K562 (cell line): ENCODE measurements around the gene SAMD10. TPM values are rescaled to one million over a fixed set of nuclear protein-coding genes. Genes with fewer than 3 reads are reported as not detected.

Experiments
- ATAC-seq: fragments of 200-7000 bp; cut with Tn5 transposase; 3 replicates; pipeline ENCODE4 v1.9.1; 2020; ENCODE audit warnings: moderate library complexity
- BruUV-seq: library from RNA; stranded (reverse); fragments of 400-500 nt; replicated peaks from 2 replicates; lab custom pipeline; 2021; lab: Mats Ljungman, UMichigan
- CTCF ChIA-PET: fragments of 300-600 bp; formaldehyde crosslinking; extraction: SDS; loops from one replicate; lab custom pipeline; 2021; ENCODE audit warnings: low intra/inter-chr PET ratio; lab: Yijun Ruan, JAX
- POLR2A ChIA-PET: fragments of 300-600, 350-650 bp; sonication (Branson Sonifier 250); formaldehyde crosslinking; extraction: SDS; loops from one replicate; lab custom pipeline; 2021; ENCODE audit warnings: antibody characterized with exemption, inconsistent platforms; lab: Yijun Ruan, JAX
- DNase-seq, 4 experiments: peaks; one replicate each; pipeline versions ENCODE4 v3.0.0 to v3.0.0-alpha.2; 2011 to 2018; ENCODE audit warnings: low spot score in 3 of 4, mixed read lengths in 3 of 4; ENCODE audit errors: extremely low read depth in 1 of 4
- FAIRE-seq: peaks from 2 replicates; lab custom pipeline; 2011; peaks lifted over from hg19 to GRCh38; lab: Jason Lieb, UNC
- H2AFZ ChIP-seq: 2 replicates; pipeline ENCODE4 v1.6.0; 2011; ENCODE audit warnings: low read depth, low read length, control low read depth, inconsistent platforms
- H3K27ac ChIP-seq: fragments of 200-600 bp; 3 replicates; pipeline ENCODE4 v1.8.0; 2011; ENCODE audit warnings: low read depth, mild to moderate bottlenecking, control low read depth, inconsistent platforms, low read length, moderate library complexity, mixed read lengths; ENCODE audit errors: extremely low read depth
- H3K27me3 ChIP-seq, 2 experiments: fragments of 300-600 bp in 1 of 2; 2 replicates in 1 of 2; 3 replicates in 1 of 2; pipeline versions ENCODE4 v1.6.0 to v1.8.0; 2011; ENCODE audit warnings: inconsistent platforms in 2 of 2, low read length in 2 of 2, mild to moderate bottlenecking in 1 of 2, mixed read lengths in 1 of 2, moderate library complexity in 1 of 2; ENCODE audit not compliant: control insufficient read depth in 2 of 2, insufficient read depth in 2 of 2
- H3K36me3 ChIP-seq: fragments of 300-600 bp; 3 replicates; pipeline ENCODE4 v1.8.0; 2011; ENCODE audit warnings: mild to moderate bottlenecking, low read length, inconsistent platforms; ENCODE audit not compliant: control insufficient read depth, insufficient read depth
- H3K4me1 ChIP-seq, 2 experiments: fragments of 200-600 bp in 1 of 2; replicated peaks in 1 of 2; 2 replicates in 1 of 2; 3 replicates in 1 of 2; pipeline versions ENCODE4 v1.5.1 to v1.8.0; 2011; ENCODE audit warnings: inconsistent platforms in 2 of 2, low read length in 2 of 2, mild to moderate bottlenecking in 1 of 2, mixed read lengths in 1 of 2, moderate library complexity in 1 of 2; ENCODE audit not compliant: control insufficient read depth in 2 of 2, insufficient read depth in 2 of 2
- H3K4me2 ChIP-seq: 2 replicates; pipeline ENCODE4 v1.6.1; 2011; ENCODE audit warnings: low read length, control low read depth, inconsistent platforms, mixed read lengths; ENCODE audit not compliant: insufficient read depth
- H3K4me3 ChIP-seq: fragments of 200-600 bp; sonication (generic), shearing (Covaris generic); 2 replicates; pipeline ENCODE4 v1.5.1; 2016; ENCODE audit warnings: control low read depth, inconsistent platforms
- H3K79me2 ChIP-seq: fragments of 200-600 bp; 3 replicates; pipeline ENCODE4 v1.8.0; 2011; ENCODE audit warnings: low read length, inconsistent platforms; ENCODE audit not compliant: control insufficient read depth, insufficient read depth
- H3K9ac ChIP-seq, 2 experiments: 2 replicates each; pipeline versions ENCODE4 v1.6.0 to v1.6.1; 2011; ENCODE audit warnings: low read depth in 2 of 2, low read length in 2 of 2, control low read depth in 1 of 2, inconsistent platforms in 1 of 2, mild to moderate bottlenecking in 1 of 2, mixed read lengths in 1 of 2; ENCODE audit not compliant: insufficient read depth in 1 of 2
- H3K9me1 ChIP-seq: one replicate; pipeline ENCODE4 v1.6.0; 2011; ENCODE audit warnings: inconsistent platforms, mild to moderate bottlenecking, low read length, moderate library complexity; ENCODE audit not compliant: control insufficient read depth, insufficient read depth
- H3K9me3 ChIP-seq: replicated peaks from 2 replicates; pipeline ENCODE4 v1.5.1; 2011; ENCODE audit warnings: low read depth, low read length, inconsistent platforms; ENCODE audit not compliant: control insufficient read depth, insufficient read depth
- H4K20me1 ChIP-seq: replicated peaks from 2 replicates; pipeline ENCODE4 v1.6.1; 2011; ENCODE audit warnings: low read length, inconsistent platforms, mixed read lengths; ENCODE audit not compliant: control insufficient read depth, insufficient read depth
- DDX20 ChIP-seq: fragments of 450-650 bp; IDR thresholded peaks from 2 replicates; pipeline ENCODE4 v1.6.1; 2016; ENCODE audit warnings: missing genetic modification characterization, low read depth, mild to moderate bottlenecking, missing compliant biosample characterization, moderate library complexity
- ESRRA ChIP-seq: fragments of 450-650 bp; IDR thresholded peaks from 2 replicates; pipeline ENCODE4 v1.6.1; 2014; ENCODE audit warnings: low read depth, mild to moderate bottlenecking, moderate library complexity, borderline replicate concordance
- ETV6 ChIP-seq, 3 experiments: fragments of 150-350 bp in 1 of 3; sonication (generic) in 1 of 3; formaldehyde crosslinking in 1 of 3; IDR thresholded peaks; 2 replicates each; pipeline versions ENCODE4 v1.6.1 to v1.8.0; 2014 to 2022; ENCODE audit warnings: borderline replicate concordance in 2 of 3, low read depth in 2 of 3, antibody characterized with exemption in 1 of 3, low read length in 1 of 3, mild to moderate bottlenecking in 1 of 3, missing genetic modification reagents in 1 of 3
- KLF10 ChIP-seq: fragments of 250-450 bp; sonication (Bioruptor Pico); IDR thresholded peaks from 2 replicates; pipeline ENCODE4 v1.6.1; 2021; ENCODE audit warnings: matching md5 sums
- L3MBTL2 ChIP-seq: fragments of 450-650 bp; IDR thresholded peaks from 2 replicates; pipeline ENCODE4 v1.6.1; 2016; ENCODE audit warnings: mild to moderate bottlenecking, moderate library complexity
- RB1 ChIP-seq: fragments of 450-650 bp; IDR thresholded peaks from 2 replicates; pipeline ENCODE4 v1.6.1; 2017; ENCODE audit warnings: low read depth, mild to moderate bottlenecking
- RBFOX2 ChIP-seq: fragments of 200-400 bp; formaldehyde crosslinking; IDR thresholded peaks from 2 replicates; pipeline ENCODE4 v1.6.1; 2017; ENCODE audit warnings: low read depth, mild to moderate bottlenecking, low read length, moderate library complexity
- RCOR1 ChIP-seq, 2 experiments: IDR thresholded peaks; 2 replicates each; pipeline ENCODE4 v1.6.1; 2012; ENCODE audit warnings: low read depth in 2 of 2, low read length in 2 of 2, borderline replicate concordance in 1 of 2, improper control_type of control experiment in 1 of 2
- TSC22D4 ChIP-seq: fragments of 450-650 bp; IDR thresholded peaks from 2 replicates; pipeline ENCODE4 v1.6.1; 2016; ENCODE audit warnings: missing genetic modification characterization, missing biosample characterization, control low read depth
- ZBTB17 ChIP-seq: fragments of 450-650 bp; formaldehyde crosslinking; IDR thresholded peaks from 2 replicates; pipeline ENCODE4 v1.4.0; 2020; ENCODE audit warnings: mild to moderate bottlenecking
- ZBTB7A ChIP-seq: IDR thresholded peaks from 2 replicates; pipeline ENCODE4 v1.6.1; 2011; ENCODE audit warnings: low read depth, mild to moderate bottlenecking, low read length, moderate library complexity, borderline replicate concordance; ENCODE audit not compliant: control insufficient read depth
- ZNF592 ChIP-seq: fragments of 450-650 bp; IDR thresholded peaks from 2 replicates; pipeline ENCODE4 v1.6.1; 2017; ENCODE audit warnings: antibody characterized with exemption, mild to moderate bottlenecking
- WGBS: fragments of 100-300 bp; shearing (Covaris generic); methylation state at CpG from one replicate; pipeline ENCODE4 v1.1.6; 2016; ENCODE audit warnings: low coverage, mixed read lengths; ENCODE audit not compliant: insufficient coverage; ENCODE audit errors: missing lambda C conversion rate; 5-methylcytosine and 5-hydroxymethylcytosine counted together
- in situ Hi-C: fragments of 300-500 bp; cut with MboI; formaldehyde crosslinking; loops from 4 replicates; pipeline ENCODE4 v1.15.0; 2018; ENCODE audit warnings: inconsistent platforms, mixed read lengths
- intact Hi-C: fragments of 100-400 bp; cut with micrococcal nuclease; formaldehyde crosslinking; loops from 2 replicates; pipeline ENCODE4 v1.14.2; 2022
- polyA plus RNA-seq, 8 experiments: library from polyadenylated mRNA; depleted of rRNA in 4 of 8; stranded (reverse) in 5 of 8; unstranded in 3 of 8; fragments of >200 nt; fragmentation: Nextera tagmentation in 2 of 8; fragmentation: Illumina TruSeq in 1 of 8; extraction: Ambion mirVana in 2 of 8; extraction: Trizol in 1 of 8; gene quantifications; 2 replicates each; pipeline versions ENCODE4 v1.2.1 to v1.2.3, GENCODE V29; 2011 to 2014; ENCODE audit warnings: inconsistent platforms in 1 of 8, missing spikeins in 1 of 8
- total RNA-seq, 7 experiments: library from RNA; depleted of rRNA in 6 of 7; stranded (reverse); fragments of >200 nt in 6 of 7; fragmentation: Illumina TruSeq in 2 of 7; extraction: Trizol in 2 of 7; gene quantifications; 2 replicates each; pipeline versions ENCODE4 v1.2.1 to v1.2.3, GENCODE V29; 2011 to 2021; ENCODE audit warnings: low replicate concordance in 1 of 7

The SAMD10 gene
- total and polyA plus RNA-seq, 9 of the 15 experiments (the other 6 are each of a cell fraction or from before 2014, with no cell fraction given), result 0.37 to 15.2 (median 4.8) TPM

GRCh38 chr20:63978319-63979228, 868 bp downstream of the SAMD10 start:
- Histone ChIP-seq H3K9me3 (no peaks in the 10 kb centered on the region), H3K4me3 (peak overlapping the region; percentile 100), H3K9ac (peak overlapping the region; percentile 72 to 92), H3K4me1 (peaks cover 29 to 66% of the 10 kb centered on the region in 2 experiments), H3K79me2 (peaks cover 29% of the 10 kb centered on the region), H3K9me1 (peaks cover 3% of the 10 kb centered on the region), H2AFZ (peak overlapping the region; percentile 79), H4K20me1 (no peaks in the 10 kb centered on the region), H3K36me3 (peaks cover 22% of the 10 kb centered on the region; the same call in 2 of the 3 replicates), H3K27me3 (no peaks in the 10 kb centered on the region), H3K4me2 (peak overlapping the region; percentile 74), H3K27ac (peak overlapping the region; percentile 83)
- 4% methylated on average over 50 of the region's 52 CpGs for WGBS
- POLR2A ChIA-PET, result no interaction called here
- DNase-seq (peak; percentile 72 to 86 (median 74)), ATAC-seq (peak; percentile 65), FAIRE-seq (peak; percentile 83)
- in situ Hi-C loops, result no loop called here
- TSS peak; percentile 55 for BruUV-seq
- intact Hi-C loops, result loop anchor here (5.0 to 10.0 kb wide), 3 partner anchors 74 to 194 kb away; partner anchors contain the start of genes ABHD16B and TPD52L2
- CTCF ChIA-PET, result no interaction called here
- no peak for TF ChIP-seq KLF10
- peak; percentile 70; the same call in 1 of the 2 replicates for TF ChIP-seq ZBTB7A
- TF ChIP-seq ZBTB17 (CRISPR knock-in tag), result peak; percentile 50; the same call in 1 of the 2 replicates
- TF ChIP-seq RBFOX2, result peak; percentile 79
- TF ChIP-seq ESRRA, result peak; percentile 53; the same call in 1 of the 2 replicates
- TF ChIP-seq L3MBTL2, result peak; percentile 93
- TF ChIP-seq ETV6 (IDR thresholded peaks at IDR 0.05; ENCODE audit: borderline replicate concordance in 1 of 2, low read depth in 2 of 2, low read length in 1 of 2), result peak in 1 of 2 experiments; percentile 73; a peak in 1 of 4 replicates
- TF ChIP-seq ETV6 (CRISPR knock-in tag; IDR thresholded peaks at IDR 0.05; ENCODE audit: borderline replicate concordance), result no peak
- TF ChIP-seq RB1, result 0 out of 2 replicates have a peak, but pooled peaks have one; percentile 28
- TF ChIP-seq RCOR1 (IDR thresholded peaks at IDR 0.05; ENCODE audit: borderline replicate concordance in 1 of 2, low read depth in 2 of 2, low read length in 2 of 2), result 0 out of 4 replicates have a peak, but pooled peaks of 1 of the 2 experiments have one; percentile 18
- TF ChIP-seq ZNF592, result peak; percentile 44; the same call in 1 of the 2 replicates
- no peak for TF ChIP-seq TSC22D4
- no peak for TF ChIP-seq DDX20 (tag)
